HG02981 (cell line): ENCODE data around the gene SLC22A14.
"Not testable (repeated sequence)": the region's sequence is repeated elsewhere in the genome, so short reads cannot be mapped to it uniquely, and the experiment has no call there.

Experiments used
- ATAC-seq: cut with Tn5 transposase; IDR thresholded peaks from one replicate; pipeline ENCODE4 v1.9.1; 2021; ENCODE audit warnings: mild to moderate bottlenecking, moderate library complexity; ENCODE audit not compliant: unreplicated experiment

The SLC22A14 gene

GRCh38 chr3:38312356-38312755, 30.3 kb downstream of the SLC22A14 start:
- ATAC-seq = no peak

- ATAC-seq = no peak
These were observed 31.2 kb downstream of the SLC22A14 start for GRCh38 chr3:38313263-38313662.

- no peak for ATAC-seq
These were observed 31.6 kb downstream of the SLC22A14 start for GRCh38 chr3:38313695-38314094.

GRCh38 chr3:38314112-38314763, 32.1 kb downstream of the SLC22A14 start:
- ATAC-seq = no peak

- no peak for ATAC-seq
These were observed 32.8 kb downstream of the SLC22A14 start for GRCh38 chr3:38314764-38315487.

GRCh38 chr3:38315488-38316230, 33.6 kb downstream of the SLC22A14 start:
- no peak for ATAC-seq

- ATAC-seq = no peak
These were observed 34.5 kb downstream of the SLC22A14 start for GRCh38 chr3:38316356-38317191.

- no peak for ATAC-seq
These were observed 35.2 kb downstream of the SLC22A14 start for GRCh38 chr3:38317192-38317759.

- no peak for ATAC-seq
These were observed 36.9 kb downstream of the SLC22A14 start for GRCh38 chr3:38318766-38319671.

- not testable (repeated sequence) for ATAC-seq
These were observed 38.5 kb downstream of the SLC22A14 start for GRCh38 chr3:38320638-38321037.

- ATAC-seq = no peak
These were observed 41.0 kb downstream of the SLC22A14 start for GRCh38 chr3:38323060-38323459.

GRCh38 chr3:38325256-38325655, 43.2 kb downstream of the SLC22A14 start:
- ATAC-seq = no peak

- no peak for ATAC-seq
These were observed 45.4 kb downstream of the SLC22A14 start for GRCh38 chr3:38327335-38328009.

GRCh38 chr3:38331257-38332022, 49.3 kb downstream of the SLC22A14 start:
- no peak for ATAC-seq

GRCh38 chr3:38332201-38332600, 50.1 kb downstream of the SLC22A14 start:
- ATAC-seq = no peak

GRCh38 chr3:38334142-38335055, 52.3 kb downstream of the SLC22A14 start:
- no peak for ATAC-seq

GRCh38 chr3:38335263-38335662, 53.2 kb downstream of the SLC22A14 start:
- no peak for ATAC-seq
